Kidney capillary endothelial cell (primary cell): ENCODE results near the gene TRIM8.

Source experiments
- DNase-seq: peaks from one replicate; pipeline ENCODE4 v3.0.0-alpha.2; 2018; ENCODE audit warnings: low spot score

TRIM8 gene

DNA sequence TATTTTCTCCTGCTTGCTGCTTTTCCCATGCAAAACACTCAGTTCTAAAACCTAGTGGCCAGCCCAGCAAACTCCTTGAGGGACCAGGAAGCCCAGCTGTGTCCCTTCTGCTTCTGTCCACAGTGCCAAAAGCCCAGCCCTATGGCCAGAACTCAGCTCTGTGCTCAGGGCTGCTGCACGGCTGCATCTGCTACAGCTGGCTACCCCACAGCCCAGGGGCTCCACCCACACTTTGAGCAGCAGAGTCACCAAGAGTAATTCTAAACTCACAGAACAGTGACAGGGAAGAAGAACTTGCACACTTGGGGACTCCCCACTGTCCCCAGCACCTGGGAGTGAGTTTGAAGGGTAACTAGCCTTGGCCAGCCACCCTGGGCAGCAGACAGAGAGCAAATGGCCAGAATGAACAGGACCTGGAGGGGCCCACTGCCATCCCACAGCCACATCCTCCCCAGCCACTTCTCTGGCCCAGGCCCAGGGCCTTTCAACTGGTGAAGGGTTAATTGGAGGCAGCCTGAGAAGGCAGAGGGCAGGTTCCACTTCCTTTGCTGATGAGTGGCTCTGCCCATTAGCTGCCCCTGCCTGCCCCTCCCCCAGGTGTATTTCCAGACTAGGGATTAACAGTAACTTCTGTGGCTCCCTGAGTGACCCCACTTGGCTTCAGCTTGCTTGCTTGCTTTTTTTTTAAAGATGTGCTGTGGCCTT, 28.1 kb upstream of the TRIM8 start:
- DNase-seq: no peak

DNA sequence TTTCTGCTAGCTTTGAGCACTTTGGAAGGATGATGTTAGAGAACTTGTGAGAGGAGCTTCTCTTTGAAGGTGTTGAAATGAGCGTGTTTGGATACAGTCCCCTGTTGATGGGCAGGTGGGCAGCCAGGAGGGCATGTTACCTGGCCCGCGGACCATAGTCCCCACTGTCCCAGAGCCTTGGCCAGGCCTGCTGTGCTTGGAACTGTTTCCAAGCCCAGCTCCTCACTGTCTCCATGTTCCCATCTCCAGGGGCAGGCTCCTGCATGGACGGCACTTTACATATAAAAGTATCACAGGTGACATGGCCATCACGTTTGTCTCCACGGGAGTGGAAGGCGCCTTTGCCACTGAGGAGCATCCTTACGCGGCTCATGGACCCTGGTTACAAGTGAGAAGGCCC, 27.2 kb upstream of the TRIM8 start:
- DNase-seq: no peak

DNA sequence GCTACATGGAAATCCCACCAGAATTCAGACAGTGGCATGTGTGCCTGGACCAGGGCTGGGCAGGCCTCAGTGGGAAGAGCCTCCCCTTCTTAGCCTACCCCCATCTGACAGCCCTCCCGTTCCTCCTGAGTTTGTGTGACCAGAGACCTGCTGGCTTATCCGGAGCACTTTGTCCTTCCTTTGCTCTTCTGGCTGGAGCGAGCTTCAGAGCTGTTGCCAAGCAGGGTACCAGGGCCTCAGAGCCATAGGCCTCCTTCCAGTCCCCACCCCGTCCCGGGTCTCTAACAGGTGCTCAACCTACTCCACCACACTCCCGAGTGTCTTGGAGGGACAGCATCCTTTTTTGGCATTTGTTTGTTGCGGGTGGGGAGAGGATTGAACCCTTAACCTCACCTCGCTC, 26.5 kb upstream of the TRIM8 start:
- DNase-seq: no peak

- no peak for DNase-seq
Observed at GRCh38 chr10:102619281-102619981, 24.8 kb upstream of the TRIM8 start.

- DNase-seq: no peak
Observed at GRCh38 chr10:102620138-102620590, 24.1 kb upstream of the TRIM8 start.

GRCh38 chr10:102620591-102621442, 23.5 kb upstream of the TRIM8 start:
- no peak for DNase-seq

- no peak for DNase-seq
Observed at GRCh38 chr10:102621443-102622325, 22.6 kb upstream of the TRIM8 start.

- no peak for DNase-seq
Observed at GRCh38 chr10:102624094-102624493, 20.2 kb upstream of the TRIM8 start.

DNA sequence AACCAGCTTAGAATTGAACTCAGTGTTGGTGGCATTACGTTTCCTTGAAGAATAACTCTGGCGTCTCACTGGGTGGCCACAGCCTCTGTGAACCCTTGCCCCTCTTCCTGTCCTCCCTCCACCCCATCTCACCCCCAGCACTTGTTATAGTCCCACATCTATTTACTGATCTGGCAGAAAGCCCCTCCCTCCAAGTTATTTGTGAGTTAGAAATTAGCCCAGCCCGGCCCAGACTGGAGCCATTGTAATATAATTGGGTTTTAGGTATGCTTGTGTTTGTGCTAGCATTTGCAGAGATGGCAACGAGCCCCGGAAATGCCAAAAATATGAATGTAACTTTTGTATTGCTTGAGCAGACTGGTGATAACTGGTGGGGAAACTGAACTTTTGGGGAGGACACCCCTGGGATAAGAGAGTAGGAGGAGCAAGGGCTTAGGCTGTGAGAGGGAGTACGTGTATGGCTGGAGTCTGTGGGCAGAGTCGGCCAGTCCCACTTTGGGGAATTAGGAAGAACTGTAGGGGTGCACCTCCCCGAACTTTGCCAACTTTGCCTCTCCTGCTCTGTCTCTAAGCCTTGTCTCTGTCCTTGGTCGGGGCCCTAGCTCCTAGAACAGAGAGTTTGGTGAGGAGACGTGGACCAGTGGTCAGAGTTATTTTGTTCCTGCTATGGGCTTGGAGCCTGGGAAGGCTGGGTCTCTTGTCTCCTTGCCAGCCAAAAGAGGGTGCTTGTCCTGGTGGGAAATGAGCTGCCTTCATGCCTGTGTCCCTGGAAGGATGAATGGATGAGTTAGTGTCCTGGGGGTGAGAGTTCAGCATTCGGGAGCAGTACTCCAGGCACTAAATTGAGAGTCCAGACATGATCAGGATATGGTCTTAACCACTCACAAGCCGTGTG, 19.3 kb upstream of the TRIM8 start:
- no peak for DNase-seq

- no peak for DNase-seq
Observed at GRCh38 chr10:102626026-102626685, 18.1 kb upstream of the TRIM8 start.

DNA sequence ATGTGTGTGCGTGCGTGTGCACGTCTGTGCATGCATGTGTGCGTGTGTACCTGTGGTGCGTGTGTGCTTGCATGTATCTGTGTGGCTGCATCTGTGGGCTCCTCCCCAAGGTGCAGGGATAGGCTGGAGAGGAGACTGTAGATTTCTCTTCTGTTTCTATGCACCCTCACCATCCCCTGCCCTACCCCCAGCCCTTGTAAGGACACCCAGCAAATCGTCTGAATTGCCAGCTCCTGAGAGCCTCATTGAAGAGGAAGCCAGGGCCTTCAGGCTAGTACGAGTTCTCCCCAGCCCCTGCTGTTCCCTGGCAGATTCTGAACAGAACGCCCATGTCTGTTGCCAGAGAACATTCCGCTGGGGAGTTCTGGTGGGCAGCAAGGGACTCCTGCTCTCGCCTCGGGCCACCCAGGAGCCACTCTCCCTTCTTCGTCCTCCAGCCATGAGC, 17.0 kb upstream of the TRIM8 start:
- no peak for DNase-seq

- DNase-seq: no peak
Observed at GRCh38 chr10:102627736-102628293, 16.5 kb upstream of the TRIM8 start.

DNA sequence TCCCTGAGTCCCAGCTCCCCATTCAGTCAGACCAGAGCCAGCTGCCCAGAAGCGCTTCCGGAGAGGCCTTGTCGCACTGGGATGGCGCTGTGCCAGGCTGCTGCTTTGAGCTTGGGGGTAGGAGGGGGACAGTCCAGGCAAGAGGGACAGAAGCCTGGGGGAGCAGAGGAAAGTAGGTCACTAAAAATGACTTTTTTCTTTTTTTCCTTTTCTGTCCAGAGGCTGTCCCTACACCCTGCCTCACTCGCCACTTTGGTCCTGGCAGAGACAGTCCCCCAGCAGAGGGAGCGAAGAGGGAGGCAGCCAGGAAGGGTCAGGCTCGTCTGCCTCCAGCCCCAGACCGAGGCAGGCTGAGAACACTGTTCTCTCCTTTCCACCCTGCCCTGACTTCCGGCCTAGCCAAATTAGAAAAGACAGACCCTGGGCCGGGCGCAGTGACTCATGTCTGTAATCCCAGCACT, 15.8 kb upstream of the TRIM8 start:
- no peak for DNase-seq

DNA sequence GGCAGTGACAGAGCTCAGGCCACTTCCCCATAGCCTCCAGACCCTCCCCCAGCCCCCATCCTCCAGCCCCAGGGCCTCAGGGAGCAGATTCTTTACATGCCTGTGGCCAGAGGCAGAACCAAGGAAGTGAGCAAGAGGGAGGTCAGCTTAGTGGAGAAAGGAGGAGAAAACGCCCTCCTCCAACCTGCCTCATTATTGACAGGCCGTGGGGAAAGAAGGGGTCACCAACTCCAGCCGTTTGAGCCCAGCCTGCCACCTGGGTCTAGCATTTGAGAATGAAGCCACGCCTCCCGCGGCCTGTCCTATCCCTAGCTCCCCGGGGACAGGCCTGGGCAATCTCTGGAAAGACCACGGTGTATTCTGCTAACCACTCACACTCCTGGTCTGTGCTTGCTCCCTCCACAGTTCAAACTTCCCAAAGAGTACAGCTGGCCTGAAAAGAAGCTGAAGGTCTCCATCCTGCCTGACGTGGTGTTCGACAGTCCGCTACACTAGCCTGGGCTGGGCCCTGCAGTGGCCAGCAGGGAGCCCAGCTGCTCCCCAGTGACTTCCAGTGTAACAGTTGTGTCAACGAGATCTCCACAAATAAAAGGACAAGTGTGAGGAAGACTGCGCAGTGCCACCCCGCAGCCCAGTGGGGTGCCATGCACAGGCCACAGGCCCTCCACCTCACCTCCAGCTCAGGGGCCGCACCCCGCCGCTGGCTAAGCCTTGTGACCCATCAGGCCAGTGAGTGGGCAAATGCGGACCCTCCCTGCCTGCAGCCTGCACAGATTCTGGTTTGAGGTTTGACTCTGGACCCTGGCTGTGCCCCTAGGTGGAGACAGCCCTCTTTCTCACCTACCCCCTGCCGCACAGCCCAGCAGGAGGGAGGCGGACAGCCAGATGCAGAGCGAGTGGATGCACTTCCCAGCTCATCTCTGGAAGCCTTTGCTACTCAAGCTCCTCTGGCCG, 14.3 kb upstream of the TRIM8 start:
- no peak for DNase-seq

GRCh38 chr10:102630663-102631062, 13.6 kb upstream of the TRIM8 start:
- no peak for DNase-seq

GRCh38 chr10:102631525-102632393, 12.5 kb upstream of the TRIM8 start:
- no peak for DNase-seq

DNA sequence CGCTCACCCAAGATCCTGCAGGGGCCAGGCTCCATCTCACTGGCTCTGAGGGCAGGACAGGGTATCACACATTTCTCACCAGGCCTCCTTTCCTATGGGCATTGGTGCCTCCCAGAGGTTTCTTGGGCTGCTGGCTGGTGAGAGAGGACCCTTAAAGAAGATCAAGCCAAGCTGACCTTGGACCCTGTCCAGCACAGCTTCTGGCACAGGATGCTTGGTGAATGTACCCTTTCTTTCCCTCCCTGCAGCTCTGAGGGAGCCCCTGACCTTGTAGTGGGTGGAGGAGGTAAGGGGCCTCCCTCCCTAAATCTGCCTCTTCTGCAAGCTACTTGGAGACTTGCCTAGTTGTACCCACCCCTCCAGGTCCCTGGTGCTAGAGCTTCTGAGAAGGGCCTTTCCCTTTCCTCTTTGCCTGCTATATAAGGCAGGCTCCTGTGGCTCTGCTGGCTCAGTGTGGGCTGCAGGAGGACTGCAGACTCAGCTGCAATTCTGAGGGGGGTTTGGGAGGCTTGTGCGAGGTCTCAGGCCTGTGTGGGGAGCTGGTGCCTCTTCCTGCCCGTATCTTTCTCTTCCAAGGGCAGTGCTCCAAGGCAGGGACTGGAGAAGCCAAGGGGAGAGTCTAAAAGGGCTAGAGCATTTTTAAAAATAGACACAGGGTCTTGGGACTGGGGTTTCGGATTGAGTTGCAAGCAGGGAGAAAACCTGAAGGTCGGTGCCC, 11.7 kb upstream of the TRIM8 start:
- no peak for DNase-seq
